ENCODE results near the gene NCF4.

GRCh38 chr22:36860438-36860820 lies 377 bp upstream of the NCF4 start:
- TF ChIP-seq CTCF (IDR thresholded peaks at IDR 0.05), result no peak
- no peak for TF ChIP-seq POLR2A (IDR thresholded peaks at IDR 0.05)
